ENCODE measurements around the gene FBXL17.

FBXL17 gene

DNA sequence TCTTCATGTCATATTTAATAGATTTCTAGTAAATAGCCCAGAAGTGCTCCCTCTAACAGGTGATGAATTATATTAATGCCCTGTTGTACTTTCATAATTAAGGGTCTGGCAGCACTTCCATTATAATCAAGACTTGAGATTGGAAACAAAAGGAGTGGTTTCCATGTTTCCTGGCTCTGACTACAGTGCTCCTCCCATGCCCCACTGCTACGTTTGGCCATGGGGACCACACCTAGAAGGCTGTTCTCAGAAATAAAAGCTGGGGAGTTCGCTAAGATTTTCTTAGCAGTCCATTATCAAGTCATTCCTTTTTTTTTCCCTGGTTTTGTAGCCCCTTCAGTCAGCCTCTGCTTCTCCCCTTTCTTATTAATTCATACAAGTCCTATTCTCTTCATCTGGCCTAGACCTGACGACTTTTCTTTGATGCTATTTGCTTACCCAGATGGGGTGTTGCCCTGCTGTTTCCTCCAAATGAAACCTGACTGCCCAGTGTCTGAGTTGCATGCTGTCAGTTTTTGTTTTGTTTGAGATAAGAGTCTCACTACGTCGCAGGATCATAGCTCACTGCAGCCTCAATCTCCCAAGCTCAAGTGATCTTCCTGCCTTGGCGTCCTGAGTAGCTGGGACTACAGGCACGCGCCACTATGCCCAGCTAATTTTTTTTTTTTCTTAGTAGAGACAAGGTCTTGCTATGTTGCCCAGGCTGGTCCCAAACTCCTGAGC lies 399.0 kb downstream of the FBXL17 start:
- DNase-seq = no peak

DNA sequence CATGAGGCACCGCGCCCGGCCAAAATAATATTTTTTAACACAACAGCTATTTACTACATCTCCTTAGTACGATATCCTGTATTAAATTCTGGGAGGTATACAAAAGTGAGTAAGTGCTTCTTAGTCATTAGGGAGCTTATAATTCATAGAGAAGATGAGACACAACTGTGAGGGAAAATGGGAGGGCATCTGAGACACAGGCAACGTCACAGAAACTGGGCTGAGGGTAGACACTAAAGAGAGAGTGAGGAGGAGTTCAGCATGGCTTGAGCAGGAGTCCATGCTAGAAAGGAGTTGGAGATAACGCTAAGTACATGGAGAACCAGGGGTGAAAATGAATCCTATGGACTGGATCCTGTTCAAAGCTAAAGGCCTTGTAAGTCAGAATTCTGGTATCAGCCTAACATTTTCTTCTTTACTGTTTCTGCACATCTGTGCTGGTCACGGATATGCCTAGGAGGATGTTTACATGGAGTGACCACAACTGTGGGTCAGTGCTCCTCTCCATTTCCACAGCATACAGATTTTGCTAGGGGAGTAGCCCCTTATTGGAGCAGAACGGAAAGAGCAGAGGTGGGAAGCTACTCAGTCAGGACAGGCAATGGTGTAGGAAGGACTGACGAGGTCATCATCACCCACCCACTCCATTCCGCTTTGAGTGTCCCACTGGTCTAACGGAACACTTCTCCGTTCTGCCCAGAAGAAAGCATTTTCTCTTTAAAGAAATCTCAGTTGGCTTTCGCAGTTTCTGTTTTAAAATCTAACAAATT lies 400.8 kb downstream of the FBXL17 start:
- no peak for DNase-seq

DNA sequence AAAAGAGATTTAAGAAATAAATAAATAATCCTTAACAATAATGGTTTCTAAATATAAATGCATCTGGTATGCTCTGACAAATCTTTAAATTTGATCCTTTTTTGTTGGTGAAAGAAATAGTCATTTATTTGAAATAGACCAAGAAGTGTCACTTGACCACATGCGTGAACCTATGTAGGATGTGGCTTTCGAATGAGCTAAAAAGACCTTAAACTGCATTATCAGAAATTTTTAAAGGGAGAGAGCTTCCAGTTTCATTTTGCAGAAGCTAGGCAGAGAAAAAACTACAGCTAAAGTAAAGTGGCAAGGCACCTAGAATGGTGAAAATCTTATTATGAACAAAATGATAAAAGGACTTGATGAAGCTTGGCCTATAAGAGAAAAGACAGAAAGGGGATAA lies 402.0 kb downstream of the FBXL17 start:
- DNase-seq = no peak

DNA sequence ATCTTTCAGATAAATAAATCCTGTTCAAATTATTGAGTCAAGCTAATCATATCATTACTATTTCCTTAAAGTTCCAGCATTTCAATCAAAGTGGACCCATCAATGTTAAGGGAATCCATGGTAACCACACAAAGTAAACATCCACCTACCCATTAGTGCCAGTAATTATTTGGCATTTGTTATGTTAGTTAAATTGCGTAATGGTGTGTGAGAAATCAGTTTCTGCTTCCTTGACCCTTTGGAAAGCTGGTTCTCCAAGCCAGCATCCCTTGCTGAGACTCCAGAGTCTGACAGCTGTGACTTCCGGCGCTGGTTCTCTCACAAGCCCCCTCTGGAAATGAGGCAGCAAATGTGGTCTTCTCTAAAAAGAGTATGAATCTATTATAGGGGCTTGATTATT lies 402.6 kb downstream of the FBXL17 start:
- no peak for DNase-seq

DNA sequence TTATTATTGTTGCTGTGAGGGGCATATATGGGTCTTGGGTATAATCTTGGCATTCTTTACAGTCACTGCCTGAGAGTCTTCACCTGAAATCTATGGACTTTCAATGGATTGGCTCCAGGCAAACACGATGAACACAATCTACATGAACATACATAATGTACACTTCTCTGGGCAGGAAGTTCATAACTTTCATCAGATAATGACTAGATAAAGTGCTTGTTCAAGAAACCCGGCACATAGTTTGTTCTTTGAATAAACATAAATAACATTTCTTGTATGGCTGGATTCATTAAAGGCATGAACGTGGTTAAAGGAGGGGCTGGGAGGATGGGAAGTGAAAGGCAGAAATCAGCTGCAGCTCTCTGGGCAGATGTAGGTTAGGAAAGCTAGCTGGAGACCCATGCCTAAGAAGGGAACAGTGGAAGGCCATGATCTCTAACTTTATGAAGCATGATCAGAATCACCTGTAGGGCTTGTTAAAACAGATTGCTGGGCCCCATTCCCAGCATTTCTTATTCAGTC lies 404.3 kb downstream of the FBXL17 start:
- DNase-seq = no peak

DNA sequence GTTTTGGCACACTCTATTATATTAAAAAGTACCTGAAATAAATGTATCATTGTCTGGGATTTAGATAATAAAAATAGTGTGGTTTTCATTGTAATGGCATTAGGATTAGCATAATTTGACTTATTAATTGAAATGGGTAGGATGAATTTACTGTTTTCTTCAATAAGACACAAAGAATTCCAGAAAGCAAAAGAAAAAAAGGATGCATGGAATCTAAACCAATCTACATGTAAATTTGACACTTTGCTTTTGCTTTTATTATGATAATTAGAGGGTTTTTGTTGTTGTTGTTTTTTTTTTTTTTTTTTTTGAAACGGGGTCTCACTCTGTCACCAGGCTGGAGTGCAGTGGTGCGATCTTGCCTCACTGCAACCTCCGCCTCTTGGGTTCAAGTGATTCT lies 406.3 kb downstream of the FBXL17 start:
- no peak for DNase-seq

DNA sequence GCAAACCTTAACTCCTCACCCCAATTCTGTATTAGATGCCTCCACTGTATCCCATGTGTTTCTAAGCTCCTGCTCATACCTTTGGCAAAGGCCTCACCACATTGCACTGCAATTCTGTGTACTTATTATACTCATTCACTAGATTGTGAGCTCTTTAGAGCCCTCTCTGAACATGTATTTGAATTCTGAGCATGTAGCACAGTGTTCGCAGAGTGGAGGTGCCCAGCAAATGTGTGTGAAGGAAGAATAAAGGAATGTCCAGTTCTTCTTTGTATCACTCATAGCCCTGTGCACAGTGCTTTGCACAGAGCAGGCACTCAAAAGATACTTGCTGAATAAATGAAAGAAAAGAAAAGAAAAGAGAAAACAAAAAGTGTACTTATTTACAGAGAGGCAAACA lies 410.1 kb downstream of the FBXL17 start:
- no peak for DNase-seq

DNA sequence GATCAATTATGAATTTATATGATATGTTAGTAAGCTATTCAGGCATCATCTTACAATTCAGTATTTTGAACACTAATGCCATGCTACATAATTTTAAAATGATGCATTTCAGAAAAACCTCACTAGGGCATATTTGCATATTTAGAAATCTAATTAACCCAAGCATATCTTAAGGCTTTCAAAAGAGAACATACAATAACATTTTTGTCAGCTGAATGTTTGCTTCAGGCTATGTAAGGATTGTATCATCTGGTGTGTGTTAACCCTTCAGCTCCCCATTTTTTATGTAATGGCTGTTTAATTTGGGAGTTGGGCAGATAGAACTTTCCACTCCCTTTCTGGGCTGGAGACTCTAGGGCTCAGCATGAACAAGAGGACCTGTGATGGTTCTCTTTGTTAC lies 412.1 kb downstream of the FBXL17 start:
- no peak for DNase-seq

DNA sequence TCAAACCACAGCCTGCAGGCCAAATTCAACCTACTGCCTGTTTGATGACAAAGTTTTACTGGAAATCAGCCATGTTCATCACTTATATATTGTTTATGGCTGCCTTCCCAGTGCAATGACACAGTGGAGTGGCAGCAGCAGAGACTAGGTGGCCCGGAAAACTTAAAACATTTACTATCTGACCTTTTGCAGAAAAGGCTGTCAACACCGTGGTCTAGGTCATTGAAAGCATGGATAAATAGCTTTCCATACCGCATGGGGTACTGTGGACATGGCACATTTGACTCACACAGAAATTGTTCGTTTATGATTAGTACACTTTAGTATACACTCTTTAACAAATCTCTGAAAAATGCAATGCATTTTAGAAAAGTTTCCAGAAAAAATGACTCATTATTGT lies 412.9 kb downstream of the FBXL17 start:
- DNase-seq = no peak

DNA sequence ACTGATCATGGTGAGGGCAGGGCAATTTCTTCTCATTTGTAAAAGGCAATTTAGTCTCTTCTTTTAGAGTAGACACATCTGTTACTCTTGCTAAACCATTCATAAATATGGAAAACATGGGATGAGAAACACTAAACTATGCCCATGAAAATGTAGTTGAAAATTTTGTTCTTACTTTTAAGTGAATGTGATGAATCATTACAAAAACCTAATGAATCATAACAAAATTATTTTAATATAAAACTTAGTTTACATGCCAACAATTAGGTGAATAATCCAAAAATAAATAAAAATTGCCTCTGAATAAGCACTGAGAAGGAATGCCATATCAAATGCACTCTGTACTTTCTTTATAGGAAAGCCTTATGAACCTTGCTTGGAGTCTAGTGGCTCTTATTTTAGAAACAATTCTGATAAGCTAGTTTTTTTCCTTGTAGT lies 413.5 kb downstream of the FBXL17 start:
- DNase-seq = no peak

DNA sequence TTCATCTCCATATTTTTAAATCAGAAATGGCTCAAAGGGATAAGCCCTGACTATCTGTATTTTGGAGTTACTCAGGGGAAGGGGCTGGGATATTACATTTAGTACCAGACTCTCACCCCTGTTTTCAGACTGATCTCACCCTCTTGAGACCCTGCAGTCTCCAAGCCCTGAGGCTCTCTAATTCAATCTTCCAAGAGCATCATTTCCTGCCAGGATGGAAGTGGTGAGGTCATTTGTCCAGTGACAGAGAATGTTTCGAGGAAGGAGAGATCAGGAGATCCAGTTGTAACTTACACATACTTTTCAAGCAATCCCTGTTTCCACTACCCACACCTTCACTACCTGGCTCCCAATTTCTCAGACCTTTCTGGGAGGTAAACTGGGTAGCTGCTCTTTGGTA lies 415.7 kb downstream of the FBXL17 start:
- DNase-seq = no peak

DNA sequence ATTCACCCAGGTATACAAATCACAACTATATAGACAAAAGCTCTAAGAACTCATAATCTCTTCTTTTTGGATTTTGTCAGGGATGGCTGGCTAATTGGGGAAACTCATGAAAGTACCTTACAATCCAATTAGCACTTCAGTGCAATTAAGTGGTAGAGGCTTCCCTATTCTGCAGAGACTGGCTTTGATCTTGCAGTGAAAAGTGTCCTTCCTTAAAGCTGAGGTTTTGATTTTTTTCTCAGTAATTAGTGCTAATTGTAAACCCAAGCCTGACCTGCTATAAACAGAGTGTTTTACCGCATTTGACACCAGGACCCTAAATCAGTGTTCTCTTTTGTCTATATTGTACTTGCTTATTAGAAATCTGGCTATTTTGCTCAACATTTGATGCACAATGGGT lies 417.2 kb downstream of the FBXL17 start:
- DNase-seq = no peak

DNA sequence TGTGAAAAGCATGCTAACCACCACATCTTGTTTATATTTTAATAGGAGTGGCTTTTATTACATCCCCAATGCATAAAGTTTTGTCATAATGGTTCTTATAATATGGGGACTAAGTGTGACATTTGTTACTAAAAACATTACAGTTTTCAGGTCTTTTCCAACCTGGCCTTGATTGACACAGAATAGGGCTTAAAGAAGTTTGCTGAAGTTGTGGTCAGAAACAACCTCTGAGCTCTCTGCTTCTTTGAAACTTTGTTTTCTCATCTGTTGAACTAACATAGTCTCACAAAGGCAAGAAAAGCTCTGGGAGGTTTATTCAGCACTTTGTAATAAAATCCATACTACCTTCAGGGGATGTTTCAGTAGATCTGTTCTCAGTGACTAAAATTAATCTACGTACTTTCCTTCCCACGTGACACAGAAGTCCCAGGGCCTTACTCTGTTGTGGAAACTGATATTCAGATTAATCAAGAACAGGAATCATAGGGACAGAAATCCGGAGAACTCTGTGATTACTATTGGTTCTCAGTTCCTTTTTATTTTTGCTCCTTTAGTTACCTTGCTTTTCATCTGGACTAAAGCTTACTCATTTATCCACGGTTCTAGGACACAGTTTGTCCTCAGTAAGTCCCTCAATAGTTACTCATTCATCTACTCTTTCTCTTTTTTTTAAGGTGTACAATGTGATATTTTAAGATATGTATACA lies 422.2 kb downstream of the FBXL17 start:
- no peak for DNase-seq

DNA sequence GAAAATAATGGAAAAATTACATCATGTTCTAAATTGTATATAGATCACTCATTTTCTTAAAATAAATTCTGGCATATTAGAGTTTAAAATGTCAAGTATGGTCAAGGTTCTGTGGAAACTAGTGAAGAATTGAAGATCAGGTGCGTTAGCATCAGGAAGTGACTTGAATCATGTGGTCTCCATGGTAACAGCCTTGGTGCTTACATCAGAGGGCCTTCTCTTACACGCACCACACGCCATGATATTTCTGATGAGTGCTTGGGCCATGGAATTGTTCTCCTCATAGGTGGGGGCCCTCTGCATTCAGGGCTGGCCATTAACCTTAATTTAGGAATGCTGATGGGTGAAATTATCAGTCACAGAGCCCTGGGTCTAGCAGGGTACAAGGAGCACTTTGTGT lies 423.0 kb downstream of the FBXL17 start:
- DNase-seq = no peak

DNA sequence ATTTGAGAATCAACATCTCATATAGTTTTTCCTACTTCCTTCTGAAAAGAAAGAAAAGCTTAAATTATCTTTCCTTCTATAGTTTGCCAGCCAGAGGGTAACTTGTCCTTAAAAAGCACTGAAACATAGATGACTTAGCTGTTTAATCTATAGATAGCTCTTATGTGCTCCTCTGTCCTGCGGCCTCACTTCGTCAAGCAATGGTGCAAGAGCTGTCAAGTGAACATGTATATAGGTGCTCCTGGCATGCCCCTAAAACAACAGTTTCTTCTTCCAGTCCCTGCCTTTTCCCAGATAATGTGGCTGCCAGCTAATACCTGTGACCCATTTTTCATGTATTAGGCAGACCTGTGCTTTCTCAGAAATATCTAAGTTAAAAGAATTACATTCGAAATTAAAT lies 423.5 kb downstream of the FBXL17 start:
- no peak for DNase-seq

DNA sequence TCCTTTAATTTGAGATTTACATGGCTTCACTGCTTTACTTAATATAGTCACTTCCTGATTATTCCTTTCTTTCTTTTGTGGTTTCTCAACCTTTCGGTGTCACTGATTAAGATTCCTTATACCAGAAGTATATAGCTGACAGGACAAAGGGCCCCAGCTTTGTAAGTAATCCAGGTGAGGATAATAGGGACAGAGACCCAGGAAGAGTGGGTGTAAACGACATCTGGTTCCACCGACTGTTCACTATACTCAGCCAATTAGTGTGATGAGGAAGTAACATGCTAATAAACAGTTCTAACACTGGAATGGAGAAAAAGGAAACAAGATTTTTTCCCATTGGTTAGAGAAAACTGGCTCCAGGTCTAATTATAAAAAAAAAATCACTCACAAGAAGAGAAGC lies 424.8 kb downstream of the FBXL17 start:
- DNase-seq = no peak

DNA sequence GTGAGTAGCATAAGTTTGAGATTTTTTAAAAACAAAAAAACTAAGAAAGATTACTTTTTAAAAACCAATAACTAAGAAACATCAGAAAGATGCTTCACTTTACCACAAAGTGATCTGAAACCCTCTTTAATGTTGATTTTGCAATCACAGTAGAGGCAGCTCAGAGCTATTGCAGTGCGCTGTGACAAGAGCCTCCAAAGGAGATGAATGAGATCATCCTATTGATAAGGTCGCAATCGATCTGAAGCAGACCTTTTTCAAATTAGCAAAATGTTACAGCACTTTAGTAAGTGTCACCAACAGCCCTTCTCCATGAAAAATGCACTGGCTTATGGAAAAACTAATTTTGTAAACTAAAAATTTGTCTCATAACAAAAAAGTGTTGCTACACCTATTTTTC lies 426.6 kb downstream of the FBXL17 start:
- DNase-seq = no peak

DNA sequence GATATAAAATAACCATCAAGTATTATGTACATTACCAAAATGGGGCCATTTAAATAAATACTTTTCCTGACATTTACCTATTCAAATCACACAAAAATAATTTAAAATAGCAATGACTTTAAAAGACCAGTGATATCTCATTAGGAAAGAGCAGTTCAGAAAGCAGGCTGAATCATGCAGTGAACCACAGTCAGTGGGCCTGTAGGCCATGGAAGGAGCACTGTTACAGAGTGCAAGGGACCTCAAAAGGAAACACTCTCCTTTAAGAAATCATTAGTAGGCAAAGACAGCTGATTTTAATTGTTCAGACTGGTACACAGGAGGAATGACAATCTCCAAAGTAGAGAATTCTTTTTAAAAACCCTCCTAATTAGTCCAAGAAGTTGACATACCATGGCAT lies 427.6 kb downstream of the FBXL17 start:
- DNase-seq = no peak

DNA sequence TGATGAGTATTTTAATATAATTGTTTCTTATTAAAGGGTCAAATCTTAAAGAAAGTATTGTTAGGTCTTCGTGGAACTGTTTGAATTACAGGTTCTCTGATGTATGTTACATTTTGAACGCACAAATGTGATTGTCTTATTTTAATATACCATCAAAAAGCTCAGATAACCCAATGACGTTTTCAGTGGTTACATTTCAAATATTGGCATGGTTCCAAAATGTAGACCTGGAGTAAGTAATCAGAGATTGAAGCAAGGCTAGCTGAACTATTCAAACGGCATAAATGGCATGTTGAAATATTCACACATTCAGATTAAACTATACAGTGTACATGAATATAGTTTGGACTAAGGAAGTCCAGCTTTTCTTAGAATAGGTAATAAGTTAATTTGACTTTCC lies 429.4 kb downstream of the FBXL17 start:
- no peak for DNase-seq

DNA sequence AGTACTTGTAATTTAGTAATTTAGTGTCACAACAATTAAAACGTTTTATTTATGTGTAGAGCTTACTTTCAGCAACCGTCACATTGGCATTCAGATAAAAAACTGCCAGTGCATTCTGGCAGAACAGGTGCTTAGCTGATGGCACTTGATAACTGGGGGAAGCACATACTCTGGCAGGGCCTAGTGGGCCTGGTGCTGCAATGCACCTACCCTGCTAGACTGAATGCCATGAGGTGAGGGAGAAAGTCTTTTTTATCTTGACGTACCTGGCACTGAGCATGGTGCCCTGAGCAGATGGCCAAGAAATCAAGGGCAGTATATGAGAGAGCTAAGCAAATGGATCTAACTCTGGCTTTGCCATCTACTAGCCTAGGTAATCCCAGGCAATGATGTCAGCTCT lies 430.6 kb downstream of the FBXL17 start:
- DNase-seq = no peak

DNA sequence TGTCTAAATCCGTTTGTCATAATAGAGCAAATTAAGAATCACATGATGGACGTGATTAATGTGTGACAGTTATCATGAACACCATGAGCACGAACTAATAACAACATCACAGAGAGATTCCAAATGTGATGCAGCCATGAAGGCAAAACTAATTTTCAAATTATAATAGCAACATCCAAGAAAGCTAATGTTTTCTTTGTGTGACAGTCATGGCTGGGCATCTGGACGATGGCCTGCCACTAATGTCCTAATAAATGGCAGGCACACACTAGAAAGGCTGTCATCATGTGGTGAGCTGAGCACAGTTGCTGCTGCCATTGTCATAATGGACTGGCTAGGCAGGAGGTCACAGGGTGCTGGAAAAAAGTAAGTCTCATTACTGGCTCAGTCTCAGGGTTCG lies 431.1 kb downstream of the FBXL17 start:
- DNase-seq = no peak

DNA sequence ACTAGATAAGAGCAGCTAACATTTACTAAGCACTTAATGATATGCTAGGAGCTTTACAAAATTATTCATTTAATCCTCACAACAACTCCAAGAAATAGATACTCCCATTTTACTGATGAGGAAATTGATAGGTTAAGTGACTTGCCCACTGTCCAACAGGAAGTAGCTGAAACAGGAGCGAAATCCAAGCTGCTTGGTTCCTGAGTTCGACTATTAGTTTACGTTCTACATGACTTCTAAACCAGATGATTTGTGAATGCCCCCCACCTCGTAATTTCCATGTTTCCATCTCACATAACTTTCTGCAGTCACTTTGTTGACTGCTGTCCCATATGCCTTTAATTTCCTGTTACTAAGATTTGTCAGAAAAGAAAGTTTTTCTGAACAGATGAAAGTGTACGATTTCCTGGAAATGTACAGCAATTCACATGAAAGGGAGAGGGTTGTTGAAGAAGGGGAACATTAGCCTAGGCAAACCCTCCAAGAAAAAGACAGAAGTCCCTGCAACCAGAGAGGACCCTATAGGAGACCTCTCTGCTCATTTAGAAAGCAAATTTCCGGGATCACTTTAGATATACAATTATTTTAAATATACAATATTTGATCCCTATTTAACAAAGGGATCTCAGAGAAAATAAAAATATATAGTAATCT lies 432.1 kb downstream of the FBXL17 start:
- DNase-seq = no peak

DNA sequence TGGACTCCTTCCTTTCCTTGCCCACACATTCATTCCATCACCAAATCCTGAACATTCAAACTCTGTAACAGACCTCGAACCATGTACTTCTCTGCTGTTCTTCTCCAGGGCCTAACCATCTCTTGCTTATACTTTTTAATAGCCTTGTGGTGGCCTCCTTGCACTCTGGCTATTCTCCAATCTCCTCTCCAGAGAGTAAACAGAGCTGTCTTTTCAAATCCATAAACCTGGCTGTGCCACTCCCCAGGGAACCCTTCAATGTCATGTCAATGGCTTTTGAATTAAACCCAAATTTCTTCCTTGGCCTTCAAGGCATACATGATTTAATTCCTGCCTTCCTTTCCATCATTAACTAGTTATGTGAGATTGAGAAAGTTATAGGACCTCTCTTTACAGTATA lies 433.5 kb downstream of the FBXL17 start:
- DNase-seq = no peak

All from CD4-positive, alpha-beta T cell treated with Interleukin-15 for 1 hour (primary cell).